CD4-positive, alpha-beta T cell (primary cell): Measurements from ENCODE around the gene TXNDC2. TPM values are rescaled to one million over a fixed set of nuclear protein-coding genes. Genes with fewer than 3 reads are reported as not detected.

Experiments
- ATAC-seq: fragments of 200-7000 bp; cut with Tn5 transposase; one replicate; pipeline ENCODE4 v1.10.0; 2022; ENCODE audit warnings: mild to moderate bottlenecking; ENCODE audit not compliant: poor library complexity
- CTCF ChIA-PET: fragments of 350-600 bp; sonication (Branson Sonifier 250); formaldehyde crosslinking; loops from one replicate; lab custom pipeline; 2021; ENCODE audit warnings: antibody characterized with exemption, inconsistent platforms; lab: Charles Lee
- POLR2A ChIA-PET: fragments of 350-600 bp; sonication (Branson Sonifier 250); formaldehyde crosslinking; loops from one replicate; lab custom pipeline; 2021; ENCODE audit warnings: antibody characterized with exemption, inconsistent platforms; lab: Charles Lee
- DNase-seq, 14 experiments: peaks; one replicate each; pipeline ENCODE4 v3.0.0-alpha.2; 2013 to 2020; ENCODE audit warnings: mixed read lengths in 2 of 14
- H3K27ac ChIP-seq, 2 donors: one replicate each; pipeline versions ENCODE4 v1.5.1 to v1.7.0; 2013; ENCODE audit warnings: low read length in 2 of 2, low read depth in 1 of 2, mild to moderate bottlenecking in 1 of 2
- H3K27me3 ChIP-seq, 2 experiments: 1 replicate in 1 of 2; 2 replicates in 1 of 2; pipeline versions ENCODE4 v1.6.1 to v1.7.0; 2013; ENCODE audit warnings: low read length in 2 of 2, control low read depth in 1 of 2, mild to moderate bottlenecking in 1 of 2, moderate library complexity in 1 of 2; ENCODE audit not compliant: insufficient read depth in 2 of 2, control insufficient read depth in 1 of 2
- H3K36me3 ChIP-seq: one replicate; pipeline ENCODE4 v1.6.1; 2013; ENCODE audit warnings: low read length, control low read depth; ENCODE audit not compliant: insufficient read depth
- H3K4me1 ChIP-seq: one replicate; pipeline ENCODE4 v1.6.1; 2013; ENCODE audit warnings: low read length, control low read depth; ENCODE audit not compliant: insufficient read depth
- H3K4me3 ChIP-seq: one replicate; pipeline ENCODE4 v1.5.1; 2013; ENCODE audit warnings: mild to moderate bottlenecking, low read length, moderate library complexity
- H3K9me3 ChIP-seq, 2 experiments: 1 replicate in 1 of 2; 2 replicates in 1 of 2; pipeline versions ENCODE4 v1.6.1 to v1.7.0; 2013; ENCODE audit warnings: low read length in 2 of 2, mild to moderate bottlenecking in 2 of 2, control low read depth in 1 of 2, moderate library complexity in 1 of 2; ENCODE audit not compliant: control insufficient read depth in 1 of 2, insufficient read depth in 1 of 2
- H3K27ac Mint-ChIP-seq: one replicate; pipeline ENCODE4 v1.8.0; 2020; ENCODE audit warnings: mixed read lengths
- H3K27me3 Mint-ChIP-seq: one replicate; pipeline ENCODE4 v1.8.0; 2021; ENCODE audit warnings: mixed read lengths
- H3K36me3 Mint-ChIP-seq: one replicate; pipeline ENCODE4 v1.8.0; 2021; ENCODE audit warnings: low read depth, mixed read lengths
- H3K4me1 Mint-ChIP-seq: one replicate; pipeline ENCODE4 v1.8.0; 2021; ENCODE audit warnings: low read depth, mixed read lengths
- H3K4me3 Mint-ChIP-seq: one replicate; pipeline ENCODE4 v1.8.0; 2020; ENCODE audit warnings: mild to moderate bottlenecking, mixed read lengths
- H3K9me3 Mint-ChIP-seq: one replicate; pipeline ENCODE4 v1.8.0; 2020; ENCODE audit warnings: mixed read lengths
- CTCF ChIP-seq: fragments of 200-600 bp; IDR thresholded peaks from one replicate; pipeline ENCODE4 v1.8.0; 2022; ENCODE audit warnings: antibody characterized with exemption, mild to moderate bottlenecking
- intact Hi-C, 2 experiments: fragments of 100-400 bp; cut with DNase I in 1 of 2; cut with micrococcal nuclease in 1 of 2; formaldehyde crosslinking; loops; one replicate each; pipeline versions ENCODE4 v1.15.1 to v1.9.0; 2023 to 2025; cut with DNase I, micrococcal nuclease
- total RNA-seq, 174 experiments: library from RNA in 2 of 174; stranded (reverse) in 2 of 174; gene quantifications; one replicate each; pipeline ENCODE4 v1.2.3 and lab custom pipeline; 2021 to 2026

Gene TXNDC2
- total RNA-seq, 2 experiments from 2014 or later: not detected

GRCh38 chr18:9839853-9840252, 45.9 kb upstream of the TXNDC2 start:
- TF ChIP-seq CTCF: no peak
- H3K4me3 ChIP-seq: no peak overlapping the region
- no peak overlapping the region for H3K27ac ChIP-seq
- H3K36me3 ChIP-seq: no peaks in the 10 kb centered on the region
- Mint-ChIP-seq H3K4me3 (no peak overlapping the region), H3K36me3 (no peaks in the 10 kb centered on the region), H3K27ac (no peak overlapping the region), H3K9me3 (no peaks in the 10 kb centered on the region), H3K27me3 (peaks cover 7% of the 10 kb centered on the region), H3K4me1 (no peaks in the 10 kb centered on the region)
- DNase-seq (no peak), ATAC-seq (no peak)
- POLR2A ChIA-PET: no interaction called here
- CTCF ChIA-PET: no interaction called here
- intact Hi-C loops: loop anchor here in 1 of 2 experiments (10.0 kb wide), 1 partner anchor 1265 kb away; no protein-coding TSS in a partner anchor
- no peaks in the 10 kb centered on the region for H3K9me3 ChIP-seq
- H3K27me3 ChIP-seq: no peaks in the 10 kb centered on the region
- H3K4me1 ChIP-seq: no peaks in the 10 kb centered on the region

GRCh38 chr18:9841752-9842151, 44.0 kb upstream of the TXNDC2 start:
- intact Hi-C loops: loop anchor here in 1 of 2 experiments (10.0 kb wide), 1 partner anchor 1263 kb away; no protein-coding TSS in a partner anchor
- no peaks in the 10 kb centered on the region for H3K4me1 Mint-ChIP-seq

DNA sequence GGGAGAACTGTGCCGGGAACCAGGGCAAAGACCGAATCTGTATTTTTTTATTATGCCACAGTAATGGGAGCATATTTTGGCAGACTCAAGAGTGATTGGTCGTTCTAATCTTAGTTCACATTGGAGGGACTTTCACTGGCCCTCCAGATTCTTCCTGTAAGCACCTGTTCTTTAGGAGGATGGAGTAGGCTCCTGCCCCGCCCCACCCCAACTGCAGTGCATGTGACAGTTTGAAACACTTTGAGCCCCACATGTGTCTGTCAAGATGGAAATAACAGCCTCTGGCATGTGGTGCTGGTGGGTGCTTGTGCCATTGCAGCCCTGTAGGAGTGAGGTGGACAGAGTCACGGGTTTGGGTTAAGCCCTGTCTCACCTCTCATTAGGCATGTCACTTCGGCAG, 43.3 kb upstream of the TXNDC2 start:
- peaks cover 9% of the 10 kb centered on the region for H3K27me3 Mint-ChIP-seq
- H3K27ac Mint-ChIP-seq: no peak overlapping the region
- H3K4me1 ChIP-seq: no peaks in the 10 kb centered on the region
- no peaks in the 10 kb centered on the region for H3K4me1 Mint-ChIP-seq
- DNase-seq (no peak), ATAC-seq (no peak)
- intact Hi-C loops: loop anchor here in 1 of 2 experiments (10.0 kb wide), 1 partner anchor 1262 kb away; no protein-coding TSS in a partner anchor
- H3K27me3 ChIP-seq: peaks cover 0 to 2% of the 10 kb centered on the region in 2 experiments
- no peaks in the 10 kb centered on the region for H3K9me3 ChIP-seq
- H3K4me3 ChIP-seq: no peak overlapping the region
- no peak overlapping the region for H3K4me3 Mint-ChIP-seq
- H3K36me3 ChIP-seq: no peaks in the 10 kb centered on the region
- H3K36me3 Mint-ChIP-seq: no peaks in the 10 kb centered on the region
- CTCF ChIA-PET: no interaction called here
- POLR2A ChIA-PET: no interaction called here
- TF ChIP-seq CTCF: no peak
- no peaks in the 10 kb centered on the region for H3K9me3 Mint-ChIP-seq
- no peak overlapping the region for H3K27ac ChIP-seq

More at GRCh38 chr18:9841752-9842151, 44.0 kb upstream of the TXNDC2 start:
- no peaks in the 10 kb centered on the region for H3K9me3 ChIP-seq
- H3K27ac Mint-ChIP-seq: no peak overlapping the region
- H3K27me3 ChIP-seq: peaks cover 0 to under 1% of the 10 kb centered on the region in 2 experiments
- no peak overlapping the region for H3K27ac ChIP-seq
- no peaks in the 10 kb centered on the region for H3K9me3 Mint-ChIP-seq
- H3K27me3 Mint-ChIP-seq: peaks cover 4% of the 10 kb centered on the region
- no peak for TF ChIP-seq CTCF
- no peak for ATAC-seq
- no peaks in the 10 kb centered on the region for H3K36me3 ChIP-seq
- POLR2A ChIA-PET: no interaction called here
- CTCF ChIA-PET: no interaction called here
- DNase-seq: no peak
- no peak overlapping the region for H3K4me3 ChIP-seq
- H3K36me3 Mint-ChIP-seq: no peaks in the 10 kb centered on the region
- no peaks in the 10 kb centered on the region for H3K4me1 ChIP-seq
- H3K4me3 Mint-ChIP-seq: no peak overlapping the region
